ENCODE data around the gene ZNF35.

GRCh38 chr3:44659434-44659833 lies 10.9 kb downstream of the ZNF35 start:
- no peak for TF ChIP-seq CTCF (conservative IDR thresholded peaks at IDR 0.05 in 1 of 2, IDR thresholded peaks at IDR 0.05 in 1 of 2; ENCODE audit: low read depth in 1 of 2, low read length in 2 of 2)
- TF ChIP-seq EZH2 (IDR thresholded peaks at IDR 0.05; ENCODE audit: low read length, missing control alignments): no peak
